Osteoblast (primary cell): ENCODE measurements around the gene TNS3. TPM values are rescaled to one million over a fixed set of nuclear protein-coding genes. Genes with fewer than 3 reads are reported as not detected.
A peak's percentile ranks its signal among the peaks of the same experiment; 100 is the strongest.

Experiments used
- DNase-seq: peaks from one replicate; pipeline ENCODE4 v3.0.0; 2011; ENCODE audit warnings: low spot score, mixed read lengths; ENCODE audit not compliant: insufficient read length; ENCODE audit errors: missing footprints
- H2AFZ ChIP-seq: 2 replicates; pipeline ENCODE4 v1.6.0; 2011; ENCODE audit warnings: mild to moderate bottlenecking, low read length
- H3K27ac ChIP-seq: 2 replicates; pipeline ENCODE4 v1.5.1; 2011; ENCODE audit warnings: mild to moderate bottlenecking, low read depth, low read length, moderate library complexity
- H3K27me3 ChIP-seq: 2 replicates; pipeline ENCODE4 v1.6.0; 2012; ENCODE audit warnings: mild to moderate bottlenecking, control low read depth, inconsistent platforms, low read length, moderate library complexity; ENCODE audit not compliant: insufficient read depth
- H3K36me3 ChIP-seq: 2 replicates; pipeline ENCODE4 v1.5.1; 2011; ENCODE audit warnings: mild to moderate bottlenecking, low read length, control low read depth, moderate library complexity; ENCODE audit not compliant: insufficient read depth
- H3K4me1 ChIP-seq: 2 replicates; pipeline ENCODE4 v1.5.1; 2011; ENCODE audit warnings: mild to moderate bottlenecking, low read length, control low read depth, moderate library complexity; ENCODE audit not compliant: insufficient read depth
- H3K4me2 ChIP-seq: 2 replicates; pipeline ENCODE4 v1.6.0; 2011; ENCODE audit warnings: mild to moderate bottlenecking, low read length; ENCODE audit not compliant: insufficient read depth
- H3K4me3 ChIP-seq: fragments of 200-600 bp; sonication (generic); 3 replicates; pipeline ENCODE4 v1.5.1; 2012; ENCODE audit warnings: mild to moderate bottlenecking, low read length, inconsistent platforms; ENCODE audit not compliant: insufficient read depth
- H3K79me2 ChIP-seq: 2 replicates; pipeline ENCODE4 v1.6.0; 2012; ENCODE audit warnings: mild to moderate bottlenecking, low read length, control low read depth, inconsistent platforms; ENCODE audit not compliant: insufficient read depth
- H3K9me3 ChIP-seq: 2 replicates; pipeline ENCODE4 v1.5.1; 2011; ENCODE audit warnings: low read depth, low read length, control low read depth
- H4K20me1 ChIP-seq: 2 replicates; pipeline ENCODE4 v1.6.0; 2012; ENCODE audit warnings: mild to moderate bottlenecking, low read length, control low read depth; ENCODE audit not compliant: insufficient read depth
- CTCF ChIP-seq: IDR thresholded peaks from 2 replicates; pipeline ENCODE4 v1.5.1; 2011; ENCODE audit warnings: mild to moderate bottlenecking, low read depth, low read length, moderate library complexity; ENCODE audit errors: extremely low read depth
- total RNA-seq: library from RNA; depleted of rRNA; stranded (reverse); fragments of >200 nt; gene quantifications from 2 replicates; pipeline ENCODE4 v1.2.3, GENCODE V29; 2012

The TNS3 gene
- total RNA-seq, 1 donor, result 67.3 TPM

DNA sequence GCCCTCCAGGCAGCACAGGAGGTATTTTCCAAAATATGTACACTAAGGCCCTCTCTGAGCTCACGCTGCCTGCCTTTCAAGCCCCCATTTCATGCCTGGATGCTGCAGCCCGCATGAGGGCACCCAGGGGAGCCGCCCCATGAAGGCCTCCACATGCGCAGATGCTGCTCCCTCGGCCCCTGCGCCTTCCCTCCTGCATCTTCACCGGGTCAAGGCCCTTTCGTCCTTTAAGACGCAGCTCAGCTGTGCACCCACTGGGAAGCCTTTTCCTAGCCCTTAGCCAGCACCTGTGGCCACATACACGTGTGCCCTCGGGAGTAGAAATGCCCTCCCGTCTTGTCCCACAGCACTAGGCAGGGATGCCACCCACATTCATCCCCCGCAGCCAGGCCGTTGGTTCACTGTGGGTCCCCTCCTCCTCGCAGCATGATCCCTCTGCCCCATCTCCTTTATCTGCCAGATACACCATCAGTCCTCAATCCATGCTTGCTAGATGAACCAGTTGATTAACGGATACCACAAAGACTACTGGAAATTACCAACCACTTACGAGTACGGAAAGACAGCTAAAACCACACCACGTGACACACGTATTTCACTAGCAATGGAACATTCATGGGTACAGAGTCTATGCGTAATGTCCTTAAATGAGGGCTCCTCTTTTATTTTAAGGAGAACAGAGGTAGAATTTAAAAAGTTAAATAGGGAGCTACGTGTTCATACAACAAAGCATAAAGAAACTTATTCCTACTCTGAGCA lies 278.0 kb downstream of the TNS3 start:
- Histone ChIP-seq H3K4me2 (no peak overlapping the region), H3K79me2 (no peaks in the 10 kb centered on the region), H3K9me3 (no peaks in the 10 kb centered on the region), H3K4me3 (no peak overlapping the region), H3K27me3 (no peaks in the 10 kb centered on the region), H3K4me1 (no peaks in the 10 kb centered on the region), H2AFZ (no peak overlapping the region), H4K20me1 (peaks cover 25% of the 10 kb centered on the region), H3K27ac (no peak overlapping the region), H3K36me3 (peaks cover 48% of the 10 kb centered on the region)
- no peak for TF ChIP-seq CTCF
- DNase-seq, result no peak

- peaks cover 49% of the 10 kb centered on the region for H3K36me3 ChIP-seq
- H3K27me3 ChIP-seq, result no peaks in the 10 kb centered on the region
- H3K9me3 ChIP-seq, result no peaks in the 10 kb centered on the region
- H3K4me2 ChIP-seq, result no peak overlapping the region
- no peak for TF ChIP-seq CTCF
- no peak overlapping the region for H3K27ac ChIP-seq
- H2AFZ ChIP-seq, result no peak overlapping the region
- H3K4me1 ChIP-seq, result no peaks in the 10 kb centered on the region
- no peak overlapping the region for H3K4me3 ChIP-seq
- DNase-seq, result no peak
- H3K79me2 ChIP-seq, result no peaks in the 10 kb centered on the region
- H4K20me1 ChIP-seq, result peaks cover 27% of the 10 kb centered on the region
Observed at GRCh38 chr7:47303014-47303694, 278.8 kb downstream of the TNS3 start.

DNA sequence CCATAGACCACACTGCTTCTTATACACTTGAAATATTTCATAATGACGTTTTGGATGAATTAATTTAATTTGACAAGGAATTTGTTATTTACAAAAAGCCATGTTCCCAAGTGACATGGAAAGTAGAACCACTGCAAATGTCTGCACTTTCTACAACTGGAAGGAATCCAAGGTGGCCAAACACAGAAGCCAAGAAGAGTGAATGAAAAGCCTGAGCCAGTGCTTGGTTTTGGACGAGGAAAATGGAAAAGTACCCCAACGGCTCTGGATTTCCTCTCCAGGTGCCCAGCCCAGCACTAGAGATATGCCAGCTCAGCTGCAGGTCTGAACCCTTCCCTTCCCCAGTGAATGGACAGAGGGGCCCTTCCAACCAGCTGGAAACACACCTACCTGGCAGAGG lies 279.4 kb downstream of the TNS3 start:
- Histone ChIP-seq H3K36me3 (peaks cover 52% of the 10 kb centered on the region), H2AFZ (no peak overlapping the region), H3K27me3 (no peaks in the 10 kb centered on the region), H3K4me1 (no peaks in the 10 kb centered on the region), H3K9me3 (no peaks in the 10 kb centered on the region), H3K79me2 (no peaks in the 10 kb centered on the region), H3K27ac (no peak overlapping the region), H4K20me1 (peaks cover 27% of the 10 kb centered on the region), H3K4me3 (no peak overlapping the region), H3K4me2 (no peak overlapping the region)
- DNase-seq, result no peak
- no peak for TF ChIP-seq CTCF

GRCh38 chr7:47301657-47302295 lies 280.1 kb downstream of the TNS3 start:
- Histone ChIP-seq H3K79me2 (no peaks in the 10 kb centered on the region), H3K4me1 (no peaks in the 10 kb centered on the region), H3K27me3 (no peaks in the 10 kb centered on the region), H3K4me3 (no peak overlapping the region), H2AFZ (no peak overlapping the region), H4K20me1 (peaks cover 27% of the 10 kb centered on the region), H3K36me3 (peaks cover 57% of the 10 kb centered on the region), H3K27ac (no peak overlapping the region), H3K9me3 (no peaks in the 10 kb centered on the region), H3K4me2 (no peak overlapping the region)
- DNase-seq, result peak; percentile 60
- TF ChIP-seq CTCF, result no peak
